ENCODE results near the gene ITPRID2. TPM values are rescaled to one million over a fixed set of nuclear protein-coding genes. Genes with fewer than 3 reads are reported as not detected.

Gene ITPRID2
- total and polyA plus RNA-seq, 2 donors (not counting 1 experiment from before 2014, with no cell fraction given): 8.9 to 47.6 TPM

GRCh38 chr2:181957668-181958067, 66.1 kb downstream of the ITPRID2 start:
- Histone ChIP-seq H3K27me3 (replicated peaks in 1 of 4; ENCODE audit: control extremely low read depth in 1 of 4, control insufficient read depth in 3 of 4, insufficient read depth in 4 of 4, low read length in 3 of 4) (no peaks in the 10 kb centered on the region), H4K20me1 (ENCODE audit: control insufficient read depth, insufficient read depth, low read length, poor library complexity, severe bottlenecking) (no peaks in the 10 kb centered on the region), H3K4me3 (ENCODE audit: control extremely low read depth in 1 of 5, extremely low read depth in 1 of 5, insufficient read depth in 1 of 5, low read depth in 2 of 5, low read length in 4 of 5) (no peak overlapping the region), H3K27ac (ENCODE audit: low read length in 2 of 2) (no peak overlapping the region), H3K36me3 (replicated peaks in 1 of 2; ENCODE audit: control extremely low read depth in 1 of 2, control insufficient read depth in 1 of 2, extremely low read depth in 1 of 2, insufficient read depth in 2 of 2, low read length in 1 of 2) (no peaks in the 10 kb centered on the region), H3K4me1 (ENCODE audit: control insufficient read depth in 2 of 2, insufficient read depth in 2 of 2, low read length in 2 of 2) (peaks cover 0 to 3% of the 10 kb centered on the region in 2 donors), H3K79me2 (ENCODE audit: control insufficient read depth, insufficient read depth, low read length) (no peaks in the 10 kb centered on the region), H3K9ac (ENCODE audit: low read length) (no peak overlapping the region), H3K9me3 (ENCODE audit: control extremely low read depth in 1 of 3, control insufficient read depth in 2 of 3, insufficient read depth in 1 of 3, low read length in 2 of 3) (no peaks in the 10 kb centered on the region), H3K4me2 (replicated peaks; ENCODE audit: low read depth, low read length, poor library complexity, severe bottlenecking) (no peak overlapping the region), H2AFZ (ENCODE audit: insufficient read depth, low read depth, low read length, poor library complexity, severe bottlenecking) (no peak overlapping the region)
- 57% methylated on average over 3 of the region's 4 CpGs for WGBS (ENCODE audit: insufficient coverage)
- ATAC-seq (ENCODE audit: low read depth) (no peak), DNase-seq (no peak)
- TF ChIP-seq CTCF (IDR thresholded peaks at IDR 0.05): no peak
- TF ChIP-seq EZH2 (IDR thresholded peaks at IDR 0.05; ENCODE audit: borderline replicate concordance, insufficient read depth, low read depth, low read length, poor library complexity, severe bottlenecking): no peak
- intact Hi-C loops (cut with micrococcal nuclease): no loop called here
- ChIA-PET CTCF (interaction anchor here (0.6 kb wide), 1 partner anchor 215 kb away, joined by 3 read pairs; no protein-coding TSS in a partner anchor), POLR2A (no interaction called here)
- H3K27me3 Mint-ChIP-seq: peaks cover 19% of the 10 kb centered on the region
- H3K27ac Mint-ChIP-seq: no peak overlapping the region
- no peaks in the 10 kb centered on the region for H3K9me3 Mint-ChIP-seq (ENCODE audit: insufficient read depth)
- H3K4me3 Mint-ChIP-seq: no peak overlapping the region
- H3K4me1 Mint-ChIP-seq: peaks cover 7% of the 10 kb centered on the region

GRCh38 chr2:181958726-181959125, 67.2 kb downstream of the ITPRID2 start:
- no CpG with 5 or more reads among the region's 1 CpG for WGBS (ENCODE audit: insufficient coverage)
- intact Hi-C loops (cut with micrococcal nuclease): no loop called here
- no peak for ATAC-seq (ENCODE audit: low read depth)

More at GRCh38 chr2:181958726-181959125, 67.2 kb downstream of the ITPRID2 start:
- Histone ChIP-seq H3K4me2 (replicated peaks; ENCODE audit: low read depth, low read length, poor library complexity, severe bottlenecking) (no peak overlapping the region), H3K9ac (ENCODE audit: low read length) (no peak overlapping the region), H3K27ac (ENCODE audit: low read length in 2 of 2) (no peak overlapping the region), H3K4me1 (ENCODE audit: control insufficient read depth in 2 of 2, insufficient read depth in 2 of 2, low read length in 2 of 2) (peaks cover 0 to 3% of the 10 kb centered on the region in 2 donors), H3K4me3 (ENCODE audit: control extremely low read depth in 1 of 5, extremely low read depth in 1 of 5, insufficient read depth in 1 of 5, low read depth in 2 of 5, low read length in 4 of 5) (no peak overlapping the region), H3K79me2 (ENCODE audit: control insufficient read depth, insufficient read depth, low read length) (no peaks in the 10 kb centered on the region), H2AFZ (ENCODE audit: insufficient read depth, low read depth, low read length, poor library complexity, severe bottlenecking) (no peak overlapping the region), H3K27me3 (replicated peaks in 1 of 4; ENCODE audit: control extremely low read depth in 1 of 4, control insufficient read depth in 3 of 4, insufficient read depth in 4 of 4, low read length in 3 of 4) (no peaks in the 10 kb centered on the region), H3K36me3 (replicated peaks in 1 of 2; ENCODE audit: control extremely low read depth in 1 of 2, control insufficient read depth in 1 of 2, extremely low read depth in 1 of 2, insufficient read depth in 2 of 2, low read length in 1 of 2) (no peaks in the 10 kb centered on the region), H3K9me3 (ENCODE audit: control extremely low read depth in 1 of 3, control insufficient read depth in 2 of 3, insufficient read depth in 1 of 3, low read length in 2 of 3) (no peaks in the 10 kb centered on the region), H4K20me1 (ENCODE audit: control insufficient read depth, insufficient read depth, low read length, poor library complexity, severe bottlenecking) (no peaks in the 10 kb centered on the region)
- no peaks in the 10 kb centered on the region for H3K9me3 Mint-ChIP-seq (ENCODE audit: insufficient read depth)
- H3K27me3 Mint-ChIP-seq: peaks cover 14% of the 10 kb centered on the region
- POLR2A ChIA-PET: no interaction called here
- CTCF ChIA-PET: interaction anchor here (1.1 to 1.6 kb wide), 2 partner anchors 8 to 119 kb away, joined by 3 to 4 read pairs; no protein-coding TSS in a partner anchor
- H3K27ac Mint-ChIP-seq: no peak overlapping the region
- no peak overlapping the region for H3K4me3 Mint-ChIP-seq
- DNase-seq: no peak
- no peak for TF ChIP-seq EZH2 (IDR thresholded peaks at IDR 0.05; ENCODE audit: borderline replicate concordance, insufficient read depth, low read depth, low read length, poor library complexity, severe bottlenecking)
- TF ChIP-seq CTCF (IDR thresholded peaks at IDR 0.05): no peak
- H3K4me1 Mint-ChIP-seq: peaks cover 7% of the 10 kb centered on the region
